HepG2 (cell line): ENCODE results near the gene ESYT1. TPM values are rescaled to one million over a fixed set of nuclear protein-coding genes. Genes with fewer than 3 reads are reported as not detected.

Source experiments
- BCL6 ChIP-seq: IDR thresholded peaks from 2 replicates; pipeline ENCODE4 v1.6.1; 2016; ENCODE audit warnings: missing genetic modification reagents, missing compliant biosample characterization
- E2F2 ChIP-seq: sonication (generic); formaldehyde crosslinking; IDR thresholded peaks from 2 replicates; pipeline ENCODE4 v1.4.0; 2020; ENCODE audit warnings: missing genetic modification reagents, borderline replicate concordance
- ELF3 ChIP-seq: IDR thresholded peaks from 2 replicates; pipeline ENCODE4 v1.6.1; 2016; ENCODE audit warnings: missing genetic modification reagents, missing compliant biosample characterization
- HDAC1 ChIP-seq: sonication (generic); formaldehyde crosslinking; IDR thresholded peaks from 2 replicates; pipeline ENCODE4 v1.5.1; 2020; ENCODE audit warnings: mild to moderate bottlenecking, missing genetic modification reagents
- KDM2A ChIP-seq: sonication (generic); formaldehyde crosslinking; IDR thresholded peaks from 2 replicates; pipeline ENCODE4 v1.4.0; 2020; ENCODE audit warnings: low read depth, missing genetic modification reagents, borderline replicate concordance
- MXD4 ChIP-seq: IDR thresholded peaks from 2 replicates; pipeline ENCODE4 v1.6.1; 2016; ENCODE audit warnings: mild to moderate bottlenecking, missing biosample characterization, missing genetic modification reagents
- PAX8 ChIP-seq: sonication (generic); formaldehyde crosslinking; IDR thresholded peaks from 2 replicates; pipeline ENCODE4 v1.8.0; 2022; ENCODE audit warnings: mild to moderate bottlenecking, missing genetic modification reagents, borderline replicate concordance
- PHB2 ChIP-seq: fragments of 450-650 bp; IDR thresholded peaks from 2 replicates; pipeline ENCODE4 v1.6.1; 2018; ENCODE audit not compliant: partially characterized antibody
- PHF21A ChIP-seq: sonication (generic); formaldehyde crosslinking; IDR thresholded peaks from 2 replicates; pipeline ENCODE4 v1.5.0; 2020; ENCODE audit warnings: mild to moderate bottlenecking, missing genetic modification reagents
- SALL1 ChIP-seq: sonication (generic); formaldehyde crosslinking; IDR thresholded peaks from 2 replicates; pipeline ENCODE4 v1.8.0; 2022; ENCODE audit warnings: mild to moderate bottlenecking, missing genetic modification reagents
- SRF ChIP-seq: IDR thresholded peaks from 2 replicates; pipeline ENCODE4 v1.6.1; 2011; ENCODE audit warnings: mild to moderate bottlenecking, low read depth, low read length, moderate library complexity
- STAG1 ChIP-seq: sonication (generic); formaldehyde crosslinking; IDR thresholded peaks from 2 replicates; pipeline ENCODE4 v1.4.0; 2020; ENCODE audit warnings: missing genetic modification reagents
- TARDBP ChIP-seq: sonication (generic); formaldehyde crosslinking; IDR thresholded peaks from 2 replicates; pipeline ENCODE4 v1.8.0; 2022; ENCODE audit warnings: mild to moderate bottlenecking, missing genetic modification reagents
- ZBTB42 ChIP-seq: sonication (generic); formaldehyde crosslinking; IDR thresholded peaks from 2 replicates; pipeline ENCODE4 v1.5.0; 2020; ENCODE audit warnings: mild to moderate bottlenecking, missing genetic modification reagents
- ZHX2 ChIP-seq, 2 experiments: sonication (generic) in 1 of 2; formaldehyde crosslinking in 1 of 2; IDR thresholded peaks; 2 replicates each; pipeline versions ENCODE4 v1.6.1 to v1.9.0; 2014 to 2022; ENCODE audit warnings: antibody characterized with exemption in 1 of 2, borderline replicate concordance in 1 of 2, inconsistent platforms in 1 of 2, low read depth in 1 of 2, missing genetic modification reagents in 1 of 2
- ZNF33A ChIP-seq: sonication (generic); formaldehyde crosslinking; IDR thresholded peaks from 2 replicates; pipeline ENCODE4 v1.5.1; 2020; ENCODE audit warnings: missing genetic modification reagents, mild to moderate bottlenecking, moderate library complexity, borderline replicate concordance
- ZNF414 ChIP-seq: sonication (generic); formaldehyde crosslinking; IDR thresholded peaks from 2 replicates; pipeline ENCODE4 v1.5.0; 2020; ENCODE audit warnings: missing genetic modification reagents
- ZNF460 ChIP-seq: sonication (generic); formaldehyde crosslinking; IDR thresholded peaks from 2 replicates; pipeline ENCODE4 v1.5.1; 2020; ENCODE audit warnings: missing genetic modification reagents, mild to moderate bottlenecking, borderline replicate concordance
- ZNF644 ChIP-seq: IDR thresholded peaks from 2 replicates; pipeline ENCODE4 v1.6.1; 2016; ENCODE audit warnings: low read depth
- ZNF724P ChIP-seq: sonication (generic); formaldehyde crosslinking; IDR thresholded peaks from 2 replicates; pipeline ENCODE4 v1.8.0; 2022; ENCODE audit warnings: missing genetic modification reagents, borderline replicate concordance
- ZNF749 ChIP-seq: sonication (generic); formaldehyde crosslinking; IDR thresholded peaks from 2 replicates; pipeline ENCODE4 v1.8.0; 2022; ENCODE audit warnings: mild to moderate bottlenecking, missing genetic modification reagents, moderate library complexity, borderline replicate concordance
- ZNF772 ChIP-seq: sonication (generic); formaldehyde crosslinking; IDR thresholded peaks from 2 replicates; pipeline ENCODE4 v1.5.0; 2020; ENCODE audit warnings: mild to moderate bottlenecking, missing genetic modification reagents
- polyA plus RNA-seq, 8 experiments: library from polyadenylated mRNA; depleted of rRNA in 3 of 8; stranded (reverse) in 7 of 8; unstranded in 1 of 8; fragments of >200 nt; fragmentation: Illumina TruSeq in 4 of 8; extraction: Trizol in 4 of 8; gene quantifications; 2 replicates each; pipeline versions ENCODE4 v1.2.1 to v1.2.3, GENCODE V29; 2011 to 2016; ENCODE audit warnings: low read depth in 4 of 8, missing spikeins in 1 of 8, mixed read lengths in 1 of 8; ENCODE audit not compliant: insufficient read depth in 1 of 8
- total RNA-seq, 5 experiments: library from RNA; depleted of rRNA; stranded (reverse); fragments of >200 nt; fragmentation: Illumina TruSeq; extraction: Trizol; gene quantifications; 2 replicates each; pipeline ENCODE4 v1.2.3, GENCODE V29; 2016; ENCODE audit warnings: low read depth in 1 of 5

Gene ESYT1
- total and polyA plus RNA-seq, 2 of the 13 experiments (the other 11 are each of a cell fraction or from before 2014, with no cell fraction given): 66.9 to 71.0 TPM

GRCh38 chr12:56080556-56081138 is 47.4 kb upstream of the ESYT1 start (continued):
- TF ChIP-seq BCL6: peak; percentile 91
- no peak for TF ChIP-seq ZNF749 (CRISPR knock-in tag)
- peak; percentile 84 for TF ChIP-seq SALL1 (CRISPR knock-in tag)
- no peak; the same call in 1 of the 2 replicates for TF ChIP-seq ZNF460 (CRISPR knock-in tag)
- peak; percentile 57 for TF ChIP-seq HDAC1 (CRISPR knock-in tag)
- peak; percentile 66; the same call in 1 of the 2 replicates for TF ChIP-seq TARDBP (CRISPR knock-in tag)
- no peak; the same call in 1 of the 2 replicates for TF ChIP-seq KDM2A (CRISPR knock-in tag)
- TF ChIP-seq PAX8 (CRISPR knock-in tag): no peak
- no peak for TF ChIP-seq ZNF33A (CRISPR knock-in tag)
- no peak for TF ChIP-seq SRF
- 0 out of 2 replicates have a peak, but pooled peaks have one; percentile 44 for TF ChIP-seq ZNF644 (CRISPR knock-in tag)
- TF ChIP-seq ZNF772 (CRISPR knock-in tag): peak; percentile 54; the same call in 1 of the 2 replicates
- 0 out of 2 replicates have a peak, but pooled peaks have one; percentile 5 for TF ChIP-seq STAG1 (CRISPR knock-in tag)
- TF ChIP-seq ZHX2 (IDR thresholded peaks at IDR 0.05; ENCODE audit: low read depth): no peak
- TF ChIP-seq ZHX2 (CRISPR knock-in tag; IDR thresholded peaks at IDR 0.05; ENCODE audit: borderline replicate concordance): no peak
- 0 out of 2 replicates have a peak, but pooled peaks have one; percentile 31 for TF ChIP-seq MXD4 (CRISPR knock-in tag)
- TF ChIP-seq PHB2: no peak
- TF ChIP-seq ZBTB42: 0 out of 2 replicates have a peak, but pooled peaks have one; percentile 7
- TF ChIP-seq ELF3 (CRISPR knock-in tag): peak; percentile 90
- peak; percentile 84 for TF ChIP-seq PHF21A (CRISPR knock-in tag)
- TF ChIP-seq E2F2 (CRISPR knock-in tag): no peak; the same call in 1 of the 2 replicates
- TF ChIP-seq ZNF724P (CRISPR knock-in tag): no peak
- peak; percentile 56 for TF ChIP-seq ZNF414
